ENCODE measurements around the gene TRIM40. TPM values are rescaled to one million over a fixed set of nuclear protein-coding genes. Genes with fewer than 3 reads are reported as not detected.

TRIM40 gene, protein sequence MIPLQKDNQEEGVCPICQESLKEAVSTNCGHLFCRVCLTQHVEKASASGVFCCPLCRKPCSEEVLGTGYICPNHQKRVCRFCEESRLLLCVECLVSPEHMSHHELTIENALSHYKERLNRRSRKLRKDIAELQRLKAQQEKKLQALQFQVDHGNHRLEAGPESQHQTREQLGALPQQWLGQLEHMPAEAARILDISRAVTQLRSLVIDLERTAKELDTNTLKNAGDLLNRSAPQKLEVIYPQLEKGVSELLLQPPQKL
- polyA plus RNA-seq (2011; rRNA removed) (0.05 and 0.07 TPM in 2 replicates), polyA plus RNA-seq (2017; fragmentation: RNase III; extraction: RNeasy Plus Mini Kit Qiagen cat#74134 plus additional on column Dnase treatment) (0.05 TPM in 1 of 3 replicates, not detected in the others), polyA minus RNA-seq (2011; rRNA and poly(A)+ RNA removed) (not detected in 2 replicates)
- not detected in 2 replicates for polyA plus RNA-seq (2012; cell fraction: cytosol; rRNA removed)
- polyA plus RNA-seq (2012; cell fraction: nucleus; rRNA removed), result not detected in 2 replicates

GRCh38 chr6:30135757-30136156 lies at the start of gene TRIM40:
Gene TRIM40 (plus strand): TSS chr6:30136140. CDS start chr6:30137037, 897 bp downstream.
- CTCF ChIA-PET, result interaction anchor here (1.4 to 17.3 kb wide), 3 partner anchors 9 to 27 kb away, joined by 4 to 353 read pairs (median 5); partner anchors contain the start of gene TRIM31
- DNase-seq (ENCODE audit: low read depth in 1 of 2, low spot score in 1 of 2) (peak in 1 of 2 experiments; percentile 39), FAIRE-seq (no peak), ATAC-seq (no peak)
- peak within 1 kb of the TSS; percentile 28; the same call in 2 of the 3 replicates for H3K4me2 ChIP-seq
- no peak within 1 kb of the TSS for H3K27ac ChIP-seq
- TF ChIP-seq TP53 (CRISPR knock-in tag; IDR thresholded peaks at IDR 0.05) (no peak), HES2 (IDR thresholded peaks at IDR 0.05) (no peak), JUNB (IDR thresholded peaks at IDR 0.05) (no peak), TFCP2L1 (CRISPR knock-in tag; IDR thresholded peaks at IDR 0.05) (no peak), HDAC2 (IDR thresholded peaks at IDR 0.05) (no peak), EHMT2 (IDR thresholded peaks at IDR 0.05; ENCODE audit: low read depth) (no peak), KDM5A (IDR thresholded peaks at IDR 0.05) (no peak), ESRRA (IDR thresholded peaks at IDR 0.05; ENCODE audit: borderline replicate concordance, low read length) (no peak), GATA3 (IDR thresholded peaks at IDR 0.05; ENCODE audit: borderline replicate concordance) (no peak), CBX2 (IDR thresholded peaks at IDR 0.05; ENCODE audit: borderline replicate concordance, low read depth) (no peak), FOSB (CRISPR knock-in tag; IDR thresholded peaks at IDR 0.05) (no peak), ZFP36 (IDR thresholded peaks at IDR 0.05; ENCODE audit: borderline replicate concordance, partially characterized antibody) (no peak), HOXB13 (CRISPR knock-in tag; IDR thresholded peaks at IDR 0.05; ENCODE audit: low read depth) (no peak), MAZ (IDR thresholded peaks at IDR 0.05; ENCODE audit: borderline replicate concordance, low read depth, low read length) (no peak)
- TF ChIP-seq, protein P1, sequence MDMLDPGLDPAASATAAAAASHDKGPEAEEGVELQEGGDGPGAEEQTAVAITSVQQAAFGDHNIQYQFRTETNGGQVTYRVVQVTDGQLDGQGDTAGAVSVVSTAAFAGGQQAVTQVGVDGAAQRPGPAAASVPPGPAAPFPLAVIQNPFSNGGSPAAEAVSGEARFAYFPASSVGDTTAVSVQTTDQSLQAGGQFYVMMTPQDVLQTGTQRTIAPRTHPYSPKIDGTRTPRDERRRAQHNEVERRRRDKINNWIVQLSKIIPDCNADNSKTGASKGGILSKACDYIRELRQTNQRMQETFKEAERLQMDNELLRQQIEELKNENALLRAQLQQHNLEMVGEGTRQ (IDR thresholded peaks at IDR 0.05), result no peak
- TF ChIP-seq, protein P2, sequence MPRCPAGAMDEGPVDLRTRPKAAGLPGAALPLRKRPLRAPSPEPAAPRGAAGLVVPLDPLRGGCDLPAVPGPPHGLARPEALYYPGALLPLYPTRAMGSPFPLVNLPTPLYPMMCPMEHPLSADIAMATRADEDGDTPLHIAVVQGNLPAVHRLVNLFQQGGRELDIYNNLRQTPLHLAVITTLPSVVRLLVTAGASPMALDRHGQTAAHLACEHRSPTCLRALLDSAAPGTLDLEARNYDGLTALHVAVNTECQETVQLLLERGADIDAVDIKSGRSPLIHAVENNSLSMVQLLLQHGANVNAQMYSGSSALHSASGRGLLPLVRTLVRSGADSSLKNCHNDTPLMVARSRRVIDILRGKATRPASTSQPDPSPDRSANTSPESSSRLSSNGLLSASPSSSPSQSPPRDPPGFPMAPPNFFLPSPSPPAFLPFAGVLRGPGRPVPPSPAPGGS (IDR thresholded peaks at IDR 0.05), result no peak
- no peak within 1 kb of the TSS for H3K4me3 ChIP-seq
- H3K9me3 ChIP-seq, result no peaks in the 10 kb centered on the region
- peaks cover 8% of the 10 kb centered on the region for H3K4me1 ChIP-seq
- 25% methylated on average over 3 of the region's 4 CpGs for WGBS (ENCODE audit: missing lambda C conversion rate)
- POLR2A ChIA-PET, result no interaction called here

DNA sequence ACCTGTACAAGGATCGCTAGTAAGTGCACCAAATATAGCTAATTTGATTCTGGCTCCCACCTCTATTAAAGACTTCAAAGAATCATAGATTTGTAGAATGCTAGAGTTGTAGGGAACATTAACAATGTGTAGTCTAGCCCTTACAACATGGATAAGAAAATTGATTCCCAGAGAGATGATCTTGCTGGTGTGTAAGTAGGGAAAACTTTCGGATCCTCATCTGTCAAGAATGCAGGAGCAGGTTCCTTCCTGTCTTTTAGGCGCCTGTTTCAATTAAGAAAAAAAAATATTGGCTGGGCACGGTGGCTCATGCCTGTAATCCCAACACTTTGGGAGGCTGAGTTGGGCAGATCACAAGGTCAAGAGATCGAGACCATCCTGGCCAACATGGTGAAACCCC lies 48.1 kb upstream of the TRIM40 start:
- POLR2A ChIA-PET, result interaction anchor here (1.2 kb wide), 1 partner anchor 14 kb away, joined by 3 read pairs; no protein-coding TSS in a partner anchor
- CTCF ChIA-PET, result interaction anchor here (0.9 to 1.3 kb wide), 2 partner anchors 9 to 11 kb away, joined by 3 read pairs; no protein-coding TSS in a partner anchor
- DNase-seq (ENCODE audit: low read depth in 1 of 2, low spot score in 1 of 2) (no peak), FAIRE-seq (no peak), ATAC-seq (no peak)
- peaks cover 12% of the 10 kb centered on the region for H3K4me1 ChIP-seq
- no peak overlapping the region for H3K4me2 ChIP-seq
- H3K27ac ChIP-seq, result no peak overlapping the region
- H3K9me3 ChIP-seq, result no peaks in the 10 kb centered on the region
- no peak overlapping the region for H3K4me3 ChIP-seq
- 49% methylated on average over 5 of the region's 5 CpGs for WGBS (ENCODE audit: missing lambda C conversion rate)
- TF ChIP-seq MYC (IDR thresholded peaks at IDR 0.05; ENCODE audit: borderline replicate concordance, low read length) (no peak), CBX8 (IDR thresholded peaks at IDR 0.05) (no peak), EHMT2 (IDR thresholded peaks at IDR 0.05; ENCODE audit: low read depth) (no peak), ZNF302 (CRISPR knock-in tag; IDR thresholded peaks at IDR 0.05) (no peak), CHD4 (IDR thresholded peaks at IDR 0.05; ENCODE audit: borderline replicate concordance) (no peak), EHF (CRISPR knock-in tag; IDR thresholded peaks at IDR 0.05) (no peak), CTCF (IDR thresholded peaks at IDR 0.05) (no peak), CHD2 (IDR thresholded peaks at IDR 0.05; ENCODE audit: low read length, partially characterized antibody) (no peak), BHLHE40 (IDR thresholded peaks at IDR 0.05; ENCODE audit: low read depth, low read length) (no peak), TP53 (CRISPR knock-in tag; IDR thresholded peaks at IDR 0.05) (no peak)
- TF ChIP-seq, protein P3, sequence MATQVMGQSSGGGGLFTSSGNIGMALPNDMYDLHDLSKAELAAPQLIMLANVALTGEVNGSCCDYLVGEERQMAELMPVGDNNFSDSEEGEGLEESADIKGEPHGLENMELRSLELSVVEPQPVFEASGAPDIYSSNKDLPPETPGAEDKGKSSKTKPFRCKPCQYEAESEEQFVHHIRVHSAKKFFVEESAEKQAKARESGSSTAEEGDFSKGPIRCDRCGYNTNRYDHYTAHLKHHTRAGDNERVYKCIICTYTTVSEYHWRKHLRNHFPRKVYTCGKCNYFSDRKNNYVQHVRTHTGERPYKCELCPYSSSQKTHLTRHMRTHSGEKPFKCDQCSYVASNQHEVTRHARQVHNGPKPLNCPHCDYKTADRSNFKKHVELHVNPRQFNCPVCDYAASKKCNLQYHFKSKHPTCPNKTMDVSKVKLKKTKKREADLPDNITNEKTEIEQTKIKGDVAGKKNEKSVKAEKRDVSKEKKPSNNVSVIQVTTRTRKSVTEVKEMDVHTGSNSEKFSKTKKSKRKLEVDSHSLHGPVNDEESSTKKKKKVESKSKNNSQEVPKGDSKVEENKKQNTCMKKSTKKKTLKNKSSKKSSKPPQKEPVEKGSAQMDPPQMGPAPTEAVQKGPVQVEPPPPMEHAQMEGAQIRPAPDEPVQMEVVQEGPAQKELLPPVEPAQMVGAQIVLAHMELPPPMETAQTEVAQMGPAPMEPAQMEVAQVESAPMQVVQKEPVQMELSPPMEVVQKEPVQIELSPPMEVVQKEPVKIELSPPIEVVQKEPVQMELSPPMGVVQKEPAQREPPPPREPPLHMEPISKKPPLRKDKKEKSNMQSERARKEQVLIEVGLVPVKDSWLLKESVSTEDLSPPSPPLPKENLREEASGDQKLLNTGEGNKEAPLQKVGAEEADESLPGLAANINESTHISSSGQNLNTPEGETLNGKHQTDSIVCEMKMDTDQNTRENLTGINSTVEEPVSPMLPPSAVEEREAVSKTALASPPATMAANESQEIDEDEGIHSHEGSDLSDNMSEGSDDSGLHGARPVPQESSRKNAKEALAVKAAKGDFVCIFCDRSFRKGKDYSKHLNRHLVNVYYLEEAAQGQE (IDR thresholded peaks at IDR 0.05), result no peak
- TF ChIP-seq, protein P1 (IDR thresholded peaks at IDR 0.05), result no peak
- TF ChIP-seq, protein P4, sequence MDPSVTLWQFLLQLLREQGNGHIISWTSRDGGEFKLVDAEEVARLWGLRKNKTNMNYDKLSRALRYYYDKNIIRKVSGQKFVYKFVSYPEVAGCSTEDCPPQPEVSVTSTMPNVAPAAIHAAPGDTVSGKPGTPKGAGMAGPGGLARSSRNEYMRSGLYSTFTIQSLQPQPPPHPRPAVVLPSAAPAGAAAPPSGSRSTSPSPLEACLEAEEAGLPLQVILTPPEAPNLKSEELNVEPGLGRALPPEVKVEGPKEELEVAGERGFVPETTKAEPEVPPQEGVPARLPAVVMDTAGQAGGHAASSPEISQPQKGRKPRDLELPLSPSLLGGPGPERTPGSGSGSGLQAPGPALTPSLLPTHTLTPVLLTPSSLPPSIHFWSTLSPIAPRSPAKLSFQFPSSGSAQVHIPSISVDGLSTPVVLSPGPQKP (IDR thresholded peaks at IDR 0.05; ENCODE audit: low read depth, low read length), result no peak

All from A549 (cell line).